Upper lobe of left lung (tissue), 4 donors: Measurements from ENCODE around the gene RIPOR2.

Source experiments
- POLR2A ChIP-seq, 4 donors: fragments of 450-650 bp; IDR thresholded peaks; one replicate each; pipeline ENCODE4 v1.5.1; 2016 to 2017; ENCODE audit warnings: antibody characterized with exemption in 4 of 4, mild to moderate bottlenecking in 2 of 4
- TF ChIP-seq, protein P1 (sequence below), 6 experiments: fragments of 450-650 bp in 4 of 6; fragments of 200-600 bp in 2 of 6; sonication (generic) in 2 of 6; IDR thresholded peaks; one replicate each; pipeline ENCODE4 v1.5.1; 2016 to 2019; ENCODE audit warnings: antibody characterized with exemption in 6 of 6

DNA sequence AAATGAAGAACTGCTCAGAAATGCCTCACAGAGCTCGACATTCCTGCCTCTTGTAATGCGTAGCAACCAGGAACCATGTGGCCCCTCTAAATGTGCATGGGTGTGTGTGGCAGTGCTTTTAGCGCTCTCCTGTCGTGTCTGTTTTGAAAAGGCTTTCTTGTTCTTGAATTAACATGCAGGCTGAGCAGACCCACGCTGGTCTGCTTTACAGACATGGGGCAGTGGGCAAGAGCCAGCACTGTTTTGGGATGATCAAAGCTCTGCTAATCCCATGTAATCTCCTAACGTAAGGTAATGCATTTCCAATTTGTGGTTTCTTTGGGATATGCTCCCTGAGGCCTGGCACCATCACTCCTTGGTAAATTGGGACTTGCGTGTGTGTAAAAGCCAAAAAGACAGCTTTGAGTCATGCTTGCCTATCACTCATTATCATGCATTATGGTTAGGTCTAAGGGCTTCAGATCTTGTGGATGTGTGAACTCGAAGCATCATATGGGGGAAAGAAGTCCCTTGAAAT, 11.8 kb downstream of the RIPOR2 start:
- TF ChIP-seq, protein P1, sequence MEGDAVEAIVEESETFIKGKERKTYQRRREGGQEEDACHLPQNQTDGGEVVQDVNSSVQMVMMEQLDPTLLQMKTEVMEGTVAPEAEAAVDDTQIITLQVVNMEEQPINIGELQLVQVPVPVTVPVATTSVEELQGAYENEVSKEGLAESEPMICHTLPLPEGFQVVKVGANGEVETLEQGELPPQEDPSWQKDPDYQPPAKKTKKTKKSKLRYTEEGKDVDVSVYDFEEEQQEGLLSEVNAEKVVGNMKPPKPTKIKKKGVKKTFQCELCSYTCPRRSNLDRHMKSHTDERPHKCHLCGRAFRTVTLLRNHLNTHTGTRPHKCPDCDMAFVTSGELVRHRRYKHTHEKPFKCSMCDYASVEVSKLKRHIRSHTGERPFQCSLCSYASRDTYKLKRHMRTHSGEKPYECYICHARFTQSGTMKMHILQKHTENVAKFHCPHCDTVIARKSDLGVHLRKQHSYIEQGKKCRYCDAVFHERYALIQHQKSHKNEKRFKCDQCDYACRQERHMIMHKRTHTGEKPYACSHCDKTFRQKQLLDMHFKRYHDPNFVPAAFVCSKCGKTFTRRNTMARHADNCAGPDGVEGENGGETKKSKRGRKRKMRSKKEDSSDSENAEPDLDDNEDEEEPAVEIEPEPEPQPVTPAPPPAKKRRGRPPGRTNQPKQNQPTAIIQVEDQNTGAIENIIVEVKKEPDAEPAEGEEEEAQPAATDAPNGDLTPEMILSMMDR (IDR thresholded peaks at IDR 0.05) = no peak
- no peak for TF ChIP-seq POLR2A (IDR thresholded peaks at IDR 0.05)
